Measurements from ENCODE around the gene TAOK3.
A peak's percentile ranks its signal among the peaks of the same experiment; 100 is the strongest.
"Not testable (repeated sequence)": the region's sequence is repeated elsewhere in the genome, so short reads cannot be mapped to it uniquely, and the experiment has no call there.

The TAOK3 gene

DNA sequence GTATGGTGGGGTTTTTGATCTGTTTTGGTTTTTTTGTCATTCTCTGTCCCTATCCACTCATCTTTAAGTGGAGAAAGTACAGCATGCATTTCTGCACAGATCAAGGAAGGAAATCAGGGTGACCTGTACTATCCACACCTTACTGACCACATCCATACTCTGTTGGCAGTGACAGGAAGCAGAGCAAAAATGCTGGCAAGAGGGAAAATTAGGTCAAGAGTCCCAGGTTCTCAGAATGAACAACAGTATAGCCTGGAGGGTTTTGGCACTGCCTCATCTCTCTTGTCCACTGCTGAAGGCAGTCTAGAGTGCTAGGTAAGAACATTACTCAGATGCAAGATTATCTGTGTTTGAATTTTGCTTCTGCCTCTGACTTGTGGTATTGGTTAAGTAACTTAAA, 70.7 kb downstream of the TAOK3 start:
- DNase-seq (ENCODE audit: low spot score) = no peak
- FAIRE-seq = no peak

DNA sequence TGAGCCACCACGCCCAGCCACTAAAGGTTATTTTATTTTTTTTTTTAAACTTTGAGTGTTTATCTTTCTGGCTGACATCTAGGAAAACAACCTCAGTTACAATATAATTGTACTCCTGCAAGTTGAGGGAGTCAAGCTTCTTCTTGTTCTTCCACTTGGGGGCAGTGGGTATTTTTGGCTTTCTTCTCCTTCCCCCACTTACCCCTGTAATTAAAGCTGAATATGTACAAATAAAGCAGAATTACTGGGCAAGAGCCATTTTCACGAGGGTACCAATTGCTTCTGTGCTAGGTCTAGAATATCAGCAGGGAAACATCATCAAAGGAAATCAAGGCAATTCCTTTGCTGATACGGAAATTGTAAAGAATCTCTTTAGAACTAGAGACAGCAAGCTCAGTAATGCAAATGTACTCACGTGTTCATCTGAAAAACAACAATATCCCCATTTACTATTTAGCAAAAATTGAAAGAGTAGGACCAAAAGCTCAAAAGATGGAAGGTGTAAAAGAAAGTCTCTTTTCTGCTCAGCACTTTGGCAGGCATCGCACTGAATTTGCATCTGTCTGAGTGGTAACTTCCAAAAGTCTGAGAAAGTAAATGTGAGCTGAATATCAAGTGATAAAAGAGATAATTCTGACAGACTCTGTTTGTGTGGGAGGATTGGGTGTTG, 72.8 kb downstream of the TAOK3 start:
- FAIRE-seq (no peak), DNase-seq (ENCODE audit: low spot score) (no peak)

DNA sequence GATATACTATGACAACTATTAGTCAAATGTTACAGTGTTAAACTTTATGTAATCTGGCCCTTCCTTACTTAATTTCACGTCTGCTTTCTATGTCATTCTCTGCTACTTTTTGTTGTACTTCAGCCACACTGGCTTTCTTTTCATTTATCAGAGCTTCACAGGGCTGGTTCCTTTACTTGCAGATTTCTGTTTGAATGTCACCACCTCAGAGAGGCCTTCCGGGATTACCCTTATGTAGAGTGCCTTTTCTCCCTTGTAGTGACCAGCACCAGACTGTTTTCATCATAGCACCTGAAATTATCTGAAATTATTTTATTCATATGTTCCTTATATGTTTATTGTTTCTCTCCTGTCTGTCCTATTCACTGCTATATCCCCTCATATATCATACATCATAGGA, 75.4 kb downstream of the TAOK3 start:
- no peak for DNase-seq (ENCODE audit: low spot score)
- FAIRE-seq = no peak

DNA sequence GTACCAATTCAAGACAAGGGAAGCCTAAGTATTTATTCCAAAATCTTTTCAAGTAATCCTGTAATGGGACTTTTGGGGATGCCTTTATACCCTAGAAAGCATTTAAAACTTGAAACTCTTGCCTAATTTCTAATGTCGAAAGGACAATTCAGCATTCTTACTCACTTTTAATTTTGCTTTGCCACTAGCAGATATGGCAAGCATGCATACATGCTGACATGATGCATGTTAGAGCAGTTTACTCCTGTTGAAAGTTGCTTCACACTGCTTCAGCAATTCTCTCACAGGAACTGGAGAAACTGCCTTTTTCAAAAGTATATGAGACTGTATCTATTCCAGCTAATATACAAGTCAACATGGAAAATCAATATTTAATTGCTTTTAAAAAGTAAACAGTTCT, 79.9 kb downstream of the TAOK3 start:
- DNase-seq (ENCODE audit: low spot score) (no peak), FAIRE-seq (no peak)

DNA sequence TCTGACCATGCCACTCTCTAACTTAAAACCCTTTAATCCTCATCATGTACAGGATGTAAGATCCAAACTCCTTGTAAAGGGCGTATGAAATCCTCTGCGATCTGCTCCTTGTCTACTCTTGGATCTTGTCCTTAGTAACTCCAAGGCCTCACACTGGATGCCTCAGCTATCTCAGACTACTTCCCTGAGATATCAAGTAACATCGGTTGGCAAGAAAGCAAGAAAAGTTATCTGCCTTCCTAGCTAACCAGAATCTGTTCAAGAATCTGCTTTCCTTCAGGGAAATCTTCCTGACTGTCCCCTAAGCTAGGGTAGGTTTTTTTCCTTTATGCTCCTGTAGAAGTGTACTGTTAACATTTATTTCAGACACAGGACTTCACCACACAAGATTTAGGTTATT, 82.6 kb downstream of the TAOK3 start:
- FAIRE-seq = no peak
- no peak for DNase-seq (ENCODE audit: low spot score)

DNA sequence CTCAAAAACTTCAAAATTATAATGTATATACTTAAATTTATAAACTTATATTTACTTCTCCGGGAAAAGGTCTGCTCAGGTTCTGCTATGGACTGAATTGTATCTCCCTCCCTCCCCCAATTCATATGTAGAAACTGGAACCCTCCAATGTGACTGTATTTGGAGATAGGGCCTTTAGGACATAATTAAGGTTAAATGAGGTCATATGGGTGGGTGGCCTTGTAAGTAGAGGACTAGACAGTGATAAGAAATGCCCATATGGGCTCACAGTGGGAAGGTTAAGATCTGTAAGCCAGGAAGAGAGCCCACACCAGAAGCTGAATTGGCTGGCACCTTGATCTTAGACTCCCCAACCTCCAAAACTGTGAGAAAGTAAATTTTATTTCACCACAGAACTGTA, 84.5 kb downstream of the TAOK3 start:
- FAIRE-seq = no peak
- DNase-seq (ENCODE audit: low spot score) = no peak

DNA sequence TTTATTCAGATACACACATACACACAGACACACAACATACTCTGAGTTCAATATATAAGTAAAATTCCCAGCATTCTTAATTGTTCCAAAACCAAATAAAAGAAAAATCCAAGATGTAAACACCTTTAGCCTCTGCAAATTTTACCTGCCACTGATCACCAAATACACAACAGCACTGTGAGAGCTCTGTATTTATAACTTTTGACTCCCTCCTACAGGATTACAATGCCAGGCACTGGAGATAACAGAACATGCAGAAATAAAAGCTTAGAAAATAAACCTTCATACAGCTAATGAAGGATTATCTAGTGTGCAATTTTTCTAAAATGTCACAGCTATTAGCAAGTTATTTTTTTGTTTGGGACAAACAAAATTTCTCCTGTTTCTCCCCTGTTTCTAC, 85.0 kb downstream of the TAOK3 start:
- FAIRE-seq (no peak), DNase-seq (ENCODE audit: low spot score) (no peak)

DNA sequence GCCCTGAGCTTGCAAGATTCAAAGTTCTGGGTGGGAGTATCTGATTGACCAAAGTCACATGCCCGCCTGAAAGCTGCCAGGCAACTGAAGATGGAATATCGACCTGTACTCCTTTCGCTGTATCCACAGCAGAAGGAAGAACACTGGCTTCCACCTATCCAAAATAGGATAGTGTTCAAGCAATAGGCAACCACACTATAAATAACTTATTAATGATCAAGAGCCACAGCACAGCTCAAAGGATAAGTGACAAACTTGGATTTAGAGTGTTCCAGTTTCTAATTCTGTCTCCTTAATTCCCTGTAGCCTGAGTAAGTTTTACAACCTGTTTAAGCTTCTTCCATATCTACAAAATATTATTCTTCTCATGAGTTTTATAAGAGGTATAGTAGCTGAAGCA, 89.9 kb downstream of the TAOK3 start:
- DNase-seq (ENCODE audit: low spot score) = no peak
- FAIRE-seq = no peak

DNA sequence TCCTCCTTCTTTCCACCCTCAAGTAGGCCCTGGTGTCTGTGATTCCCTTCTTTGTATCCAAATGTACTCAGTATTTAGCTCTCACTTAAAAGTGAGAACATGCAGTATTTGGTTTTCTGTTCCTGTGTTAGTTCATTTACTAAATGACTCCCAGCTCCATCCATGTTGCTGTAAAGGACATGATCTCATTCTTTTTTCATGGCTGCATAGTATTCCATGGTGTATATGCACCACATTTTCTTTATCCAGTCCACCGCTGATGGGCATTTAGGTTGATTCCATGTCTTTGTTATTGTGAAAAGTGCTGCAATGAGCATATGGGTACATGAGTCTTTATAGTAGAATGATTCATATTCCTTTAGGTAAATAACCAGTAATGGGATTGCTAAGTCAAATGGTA, 94.4 kb downstream of the TAOK3 start:
- not testable (repeated sequence) for FAIRE-seq; DNase-seq (ENCODE audit: low spot score)

DNA sequence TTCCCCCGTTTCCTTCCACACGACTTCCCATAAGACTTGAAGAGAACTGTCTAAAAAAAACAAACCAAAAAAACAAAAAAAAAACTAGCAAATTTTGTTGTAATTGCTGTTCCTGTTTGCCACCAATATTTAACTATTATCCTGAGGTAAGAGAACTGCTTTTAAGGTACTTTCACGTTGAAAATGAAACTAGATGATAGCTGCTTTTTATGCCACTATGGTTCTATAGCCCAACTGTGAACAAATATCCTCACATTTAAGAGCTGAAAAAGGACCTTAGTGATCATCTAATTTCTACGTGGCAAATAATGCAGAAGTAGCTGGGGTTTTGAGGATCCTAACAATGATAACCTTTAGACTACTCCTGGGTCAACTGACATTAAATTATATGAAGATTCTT, 98.6 kb downstream of the TAOK3 start:
- DNase-seq (ENCODE audit: low spot score) (no peak), FAIRE-seq (no peak)

DNA sequence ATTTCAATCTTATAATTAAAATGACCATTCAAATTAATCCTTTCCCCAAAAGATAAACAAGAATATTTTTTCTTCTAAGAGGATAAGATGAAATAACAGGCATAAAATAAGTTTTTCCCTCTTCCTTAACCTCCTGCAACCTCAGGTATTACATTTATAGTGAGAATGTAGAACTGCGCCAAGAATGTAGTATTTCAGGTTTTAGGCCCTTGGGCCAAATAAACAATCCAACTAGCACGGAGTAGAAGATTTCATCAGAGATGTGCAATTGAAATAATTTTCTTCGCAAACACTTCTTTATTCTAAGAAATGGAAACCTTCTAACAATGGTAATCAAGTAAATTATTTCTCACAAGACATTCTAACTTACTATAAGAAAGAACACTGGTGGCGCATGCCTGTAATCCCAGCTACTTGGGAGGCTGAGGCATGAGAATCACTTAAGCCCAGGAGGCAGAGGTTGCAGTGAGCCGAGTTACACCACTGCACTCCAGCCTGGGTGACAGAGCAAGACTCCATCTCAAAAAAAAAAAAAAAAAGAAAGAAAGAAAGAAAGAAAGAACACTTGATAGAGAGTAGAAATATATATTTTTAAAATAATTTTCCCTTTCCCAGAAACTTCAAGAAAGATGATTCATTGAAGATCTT, 100.8 kb downstream of the TAOK3 start:
- no peak for FAIRE-seq
- DNase-seq (ENCODE audit: low spot score) = no peak

DNA sequence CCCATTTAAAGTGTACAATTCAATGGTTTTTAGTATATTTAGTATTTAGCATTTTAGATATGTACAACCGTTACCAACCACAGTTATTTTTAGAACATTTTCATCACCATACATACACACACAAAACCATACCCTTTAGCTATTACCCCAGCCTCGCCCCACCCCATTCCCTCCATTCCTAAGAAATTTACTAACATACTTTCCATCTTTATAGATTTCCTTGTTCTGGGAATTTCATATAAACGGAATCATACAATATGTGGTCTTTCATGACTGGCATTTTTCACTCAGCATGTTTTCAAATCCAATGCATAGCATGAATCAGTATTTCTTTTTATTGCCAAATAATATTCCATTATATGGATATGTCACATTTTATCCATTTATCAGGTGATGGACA, 101.5 kb downstream of the TAOK3 start:
- DNase-seq (ENCODE audit: low spot score) (no peak), FAIRE-seq (no peak)

DNA sequence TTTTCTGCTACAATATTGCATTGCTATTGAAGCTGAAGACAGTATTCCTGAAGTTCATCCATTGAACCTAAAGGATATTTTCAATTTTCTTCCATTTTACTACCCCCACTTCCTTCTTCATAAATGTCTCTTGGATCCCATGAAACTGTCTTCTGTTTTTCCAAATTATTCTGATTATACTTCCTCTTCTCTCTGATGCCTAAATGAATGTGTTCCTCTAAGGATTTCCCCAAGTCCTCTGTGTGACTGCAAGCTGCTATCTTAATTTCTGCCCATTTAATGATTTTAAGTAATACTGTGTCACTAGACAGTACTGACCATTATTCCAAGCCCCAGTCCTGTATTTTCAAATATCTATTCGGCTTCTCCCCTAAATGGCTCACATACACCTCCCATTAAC, 102.9 kb downstream of the TAOK3 start:
- FAIRE-seq (no peak), DNase-seq (ENCODE audit: low spot score) (no peak)

DNA sequence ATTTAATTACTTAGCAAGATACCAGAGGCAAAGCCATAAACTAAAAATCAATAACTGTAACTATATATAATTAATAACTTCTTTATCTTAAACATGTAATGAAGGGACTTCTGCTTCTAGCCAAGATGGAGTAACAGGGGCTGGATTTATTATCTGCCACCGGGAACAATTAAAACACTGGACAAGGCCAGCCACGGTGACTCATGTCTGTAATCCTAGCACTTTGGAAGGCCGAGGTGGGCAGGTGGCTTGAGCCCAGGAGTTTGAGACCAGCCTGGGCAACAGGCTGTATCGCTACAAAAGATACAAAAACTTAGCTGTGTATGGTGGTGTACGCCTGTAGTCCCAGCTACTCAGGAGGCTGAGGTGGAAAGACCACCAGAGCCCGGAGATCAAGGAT, 113.6 kb downstream of the TAOK3 start:
- FAIRE-seq = no peak
- DNase-seq (ENCODE audit: low spot score) = no peak

DNA sequence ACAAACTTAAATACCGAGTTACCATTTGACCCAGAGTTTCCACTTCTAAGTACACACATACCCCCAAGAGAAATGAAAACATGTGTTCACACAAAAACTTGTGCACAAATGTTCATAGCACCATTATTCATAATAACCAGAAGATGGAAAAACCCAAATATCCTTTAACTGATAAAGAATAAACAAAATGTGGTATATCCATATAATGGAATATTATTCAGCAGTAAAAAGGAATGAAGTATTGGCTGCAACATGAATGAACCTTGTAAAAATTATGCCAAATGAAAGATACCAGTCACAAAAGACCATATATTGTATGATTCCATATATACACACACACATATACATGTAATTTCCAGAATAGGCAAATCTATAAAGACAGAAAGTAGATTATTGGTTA, 116.4 kb downstream of the TAOK3 start:
- no peak for DNase-seq (ENCODE audit: low spot score)
- no peak for FAIRE-seq

DNA sequence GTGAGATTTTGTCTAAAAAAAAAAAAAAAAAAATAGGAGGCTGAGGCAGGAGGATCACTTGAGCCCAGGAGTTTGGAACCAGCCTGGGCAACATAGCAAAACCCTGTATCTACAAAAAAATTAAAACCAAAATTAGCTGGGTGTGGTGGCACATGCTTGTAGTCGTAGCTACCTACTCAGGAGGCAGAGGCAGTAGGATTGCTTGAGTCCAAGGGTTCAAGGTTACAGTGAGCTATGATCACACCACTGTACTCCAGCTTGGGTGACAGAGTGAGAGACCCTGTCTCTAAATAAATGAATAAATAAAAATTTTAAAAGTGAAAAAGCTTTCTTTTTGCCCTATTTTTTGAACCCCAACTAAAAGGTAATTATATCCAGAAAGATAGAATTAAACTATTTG, 123.2 kb downstream of the TAOK3 start:
- FAIRE-seq = no peak

DNA sequence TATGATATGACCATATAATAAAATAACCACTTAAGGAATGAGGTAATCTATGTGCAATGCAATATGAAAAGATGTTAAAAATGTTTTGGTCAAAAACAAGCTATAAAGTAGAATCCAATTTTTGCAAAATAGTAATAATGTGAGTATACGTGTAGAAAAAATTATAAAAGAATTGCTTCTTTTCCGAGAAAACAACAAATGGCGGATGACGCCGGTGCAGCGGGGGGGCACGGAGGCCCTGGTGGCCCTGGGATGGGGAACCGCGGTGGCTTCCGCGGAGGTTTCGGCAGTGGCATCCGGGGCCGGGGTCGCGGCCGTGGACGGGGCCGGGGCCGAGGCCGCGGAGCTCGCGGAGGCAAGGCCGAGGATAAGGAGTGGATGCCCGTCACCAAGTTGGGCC, 126.8 kb downstream of the TAOK3 start:
- not testable (repeated sequence) for DNase-seq (ENCODE audit: low spot score); FAIRE-seq

More for the DNA sequence above, 123.2 kb downstream of the TAOK3 start:
- no peak for DNase-seq (ENCODE audit: low spot score)

DNA sequence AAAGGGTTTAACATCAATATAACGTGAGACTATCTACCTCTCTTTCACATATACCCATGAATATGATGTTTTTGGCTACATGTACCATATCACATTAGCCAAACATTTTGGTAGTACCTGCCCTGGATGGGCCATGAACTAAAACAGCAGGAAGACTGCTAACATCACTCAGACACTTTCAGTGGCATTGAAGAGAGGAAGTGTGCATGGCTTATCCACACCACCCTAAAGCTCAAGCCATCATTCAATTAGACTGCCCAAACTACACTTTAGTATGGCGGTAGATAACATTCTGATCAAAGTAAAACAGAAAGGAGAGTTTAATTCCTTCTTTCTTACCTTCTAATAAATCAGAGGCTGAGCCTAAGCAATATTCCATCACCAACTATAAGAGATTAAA, 133.8 kb downstream of the TAOK3 start:
- no peak for FAIRE-seq
- DNase-seq (ENCODE audit: low spot score) = no peak

DNA sequence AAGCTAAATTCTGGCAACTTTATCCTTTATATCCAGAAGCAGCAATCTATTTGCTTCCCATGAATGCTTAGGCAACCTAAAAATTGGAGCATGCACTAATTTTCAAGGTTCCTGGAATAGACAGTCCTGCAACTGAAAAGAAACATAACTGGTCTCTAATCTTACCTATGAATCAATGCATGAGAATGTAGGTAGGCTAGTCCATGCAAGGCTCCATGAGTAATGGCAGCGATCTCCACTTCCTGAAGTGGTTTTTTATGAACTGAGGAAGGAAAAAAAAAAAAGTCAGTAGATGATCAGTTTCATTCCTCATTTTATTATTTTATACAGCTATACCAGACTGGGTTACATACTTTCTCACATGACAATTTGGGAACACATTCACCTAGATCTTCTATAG, 134.8 kb downstream of the TAOK3 start:
- peak; percentile 36 for FAIRE-seq
- peak; percentile 51 for DNase-seq (ENCODE audit: low spot score)

DNA sequence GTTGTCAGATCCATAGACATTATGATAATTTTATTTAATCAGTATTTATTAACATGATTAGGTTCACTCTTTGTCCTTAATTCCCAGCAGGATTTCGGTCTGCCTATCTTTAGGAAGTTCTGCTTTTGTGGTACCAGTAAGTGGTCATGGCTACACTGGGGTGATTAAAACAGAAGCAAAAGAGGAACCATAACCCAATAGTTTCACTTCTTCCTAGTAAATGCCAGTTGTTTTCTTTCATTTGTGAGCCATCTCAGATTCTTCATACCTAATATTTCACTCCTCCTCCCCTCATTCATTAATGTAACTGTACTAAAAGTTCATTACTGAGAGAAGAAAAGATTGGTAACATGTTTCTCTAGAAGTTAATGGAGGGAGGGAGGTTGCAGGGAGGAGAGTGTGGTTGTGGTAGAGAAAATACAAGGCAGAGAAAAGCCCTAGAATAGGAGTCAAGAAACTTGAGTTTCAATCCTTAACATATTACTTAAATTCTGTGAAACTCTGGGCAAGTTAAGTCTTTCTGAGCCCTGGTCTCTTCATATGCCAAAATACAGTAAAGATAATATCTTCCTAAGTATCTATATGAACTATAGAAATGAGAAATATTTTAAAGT, 135.5 kb downstream of the TAOK3 start:
- DNase-seq (ENCODE audit: low spot score) (no peak), FAIRE-seq (no peak)

DNA sequence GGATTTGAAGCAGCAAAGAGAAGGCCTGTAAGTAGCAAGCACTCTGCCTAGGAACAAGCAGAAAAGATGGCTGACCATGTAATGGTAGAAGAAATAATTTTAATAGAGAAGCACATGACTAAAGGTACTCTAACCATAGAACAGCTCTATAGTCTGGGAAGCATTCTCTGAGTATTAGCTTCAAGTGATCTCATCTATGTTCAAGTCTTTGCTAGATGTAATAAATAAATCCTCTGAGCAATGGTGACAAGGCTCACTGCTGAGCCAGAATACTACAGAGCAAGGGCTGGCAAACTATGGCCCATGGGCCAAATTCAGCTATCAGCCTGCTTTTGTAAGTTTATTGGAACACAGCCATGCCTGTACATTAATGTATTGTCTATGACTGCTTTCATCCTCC, 152.0 kb downstream of the TAOK3 start:
- DNase-seq (ENCODE audit: low spot score) (no peak), FAIRE-seq (no peak)

DNA sequence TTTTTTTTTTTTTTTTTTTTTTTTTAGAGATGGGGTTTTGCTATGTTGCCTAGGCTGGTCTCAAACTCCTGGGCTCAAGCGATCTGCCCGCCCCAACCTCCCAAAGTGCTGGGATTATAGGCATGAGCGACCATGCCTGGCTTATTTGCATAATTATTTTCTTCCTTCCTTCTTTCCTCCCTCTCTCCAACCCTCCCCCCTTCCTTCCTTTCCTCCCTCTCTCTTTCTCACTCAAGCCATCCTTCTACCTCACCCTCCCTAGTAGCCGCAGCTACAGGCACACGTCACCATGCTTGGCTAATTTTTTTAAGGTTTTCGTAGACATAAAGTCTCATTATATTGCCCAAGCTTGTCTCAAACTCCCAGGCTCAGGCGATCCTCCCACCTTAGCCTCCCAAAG, 152.9 kb downstream of the TAOK3 start:
- DNase-seq (ENCODE audit: low spot score) = no peak
- no peak for FAIRE-seq

DNA sequence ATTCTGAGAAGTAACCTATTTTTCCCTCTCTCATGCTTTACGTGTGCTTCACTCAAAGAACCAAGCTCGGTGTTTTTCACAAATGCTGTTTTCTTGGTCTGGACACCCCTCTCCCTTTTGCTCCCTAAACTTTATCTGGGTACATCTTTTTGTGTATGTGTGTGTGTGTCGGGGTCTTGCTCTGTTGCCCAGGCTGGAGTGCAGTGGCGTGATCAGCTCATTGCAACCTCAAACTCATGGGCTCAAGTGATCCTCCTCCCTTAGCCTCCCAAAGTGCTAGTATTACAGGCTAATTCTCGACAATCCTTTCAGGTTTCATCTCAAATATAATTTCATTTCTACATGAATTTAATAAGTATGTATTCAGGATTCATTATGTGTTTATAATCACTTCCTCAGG, 153.6 kb downstream of the TAOK3 start:
- DNase-seq (ENCODE audit: low spot score) (no peak), FAIRE-seq (no peak)

Data from RCC 7860 (cell line).